ENCODE data around the gene PTPN14. TPM values are rescaled to one million over a fixed set of nuclear protein-coding genes. Genes with fewer than 3 reads are reported as not detected.
A peak's percentile ranks its signal among the peaks of the same experiment; 100 is the strongest.

Gene PTPN14
- total and polyA plus RNA-seq, 2 donors from 2014 or later, result 5.1 to 87.2 TPM

- FAIRE-seq (no peak), DNase-seq (peak in 1 of 5 donors; percentile 8)
- H3K27me3 ChIP-seq (ENCODE audit: control insufficient read depth, insufficient read depth, low read length), result no peaks in the 10 kb centered on the region
- H3K4me3 ChIP-seq (ENCODE audit: low read length in 3 of 3), result no peak overlapping the region
- H3K27ac ChIP-seq (ENCODE audit: low read depth in 2 of 2, low read length in 2 of 2), result no peak overlapping the region
- H3K4me1 ChIP-seq (ENCODE audit: control insufficient read depth in 2 of 3, insufficient read depth in 2 of 3, low read depth in 1 of 3, low read length in 3 of 3), result peaks cover 0 to 4% (median 0%) of the 10 kb centered on the region in 3 donors
- peaks cover 0 to 21% (median 4%) of the 10 kb centered on the region in 3 donors for H3K36me3 ChIP-seq (ENCODE audit: control insufficient read depth in 2 of 3, insufficient read depth in 3 of 3, low read length in 3 of 3)
- TF ChIP-seq, protein P1, sequence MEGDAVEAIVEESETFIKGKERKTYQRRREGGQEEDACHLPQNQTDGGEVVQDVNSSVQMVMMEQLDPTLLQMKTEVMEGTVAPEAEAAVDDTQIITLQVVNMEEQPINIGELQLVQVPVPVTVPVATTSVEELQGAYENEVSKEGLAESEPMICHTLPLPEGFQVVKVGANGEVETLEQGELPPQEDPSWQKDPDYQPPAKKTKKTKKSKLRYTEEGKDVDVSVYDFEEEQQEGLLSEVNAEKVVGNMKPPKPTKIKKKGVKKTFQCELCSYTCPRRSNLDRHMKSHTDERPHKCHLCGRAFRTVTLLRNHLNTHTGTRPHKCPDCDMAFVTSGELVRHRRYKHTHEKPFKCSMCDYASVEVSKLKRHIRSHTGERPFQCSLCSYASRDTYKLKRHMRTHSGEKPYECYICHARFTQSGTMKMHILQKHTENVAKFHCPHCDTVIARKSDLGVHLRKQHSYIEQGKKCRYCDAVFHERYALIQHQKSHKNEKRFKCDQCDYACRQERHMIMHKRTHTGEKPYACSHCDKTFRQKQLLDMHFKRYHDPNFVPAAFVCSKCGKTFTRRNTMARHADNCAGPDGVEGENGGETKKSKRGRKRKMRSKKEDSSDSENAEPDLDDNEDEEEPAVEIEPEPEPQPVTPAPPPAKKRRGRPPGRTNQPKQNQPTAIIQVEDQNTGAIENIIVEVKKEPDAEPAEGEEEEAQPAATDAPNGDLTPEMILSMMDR (IDR thresholded peaks at IDR 0.05; ENCODE audit: borderline replicate concordance, extremely low read depth, insufficient read depth), result no peak
- no peak overlapping the region for H3K9ac ChIP-seq (ENCODE audit: low read length in 3 of 3)
- intact Hi-C loops (cut with DNase I), result no loop called here
- H3K9me3 ChIP-seq (ENCODE audit: control insufficient read depth in 2 of 3, insufficient read depth in 1 of 3, low read length in 3 of 3), result no peaks in the 10 kb centered on the region
These were observed 173.9 kb downstream of the PTPN14 start for GRCh38 chr1:214377485-214377884.

GRCh38 chr1:214372092-214372491 lies 179.3 kb downstream of the PTPN14 start:
- intact Hi-C loops (cut with DNase I), result no loop called here
- TF ChIP-seq, protein P1 (IDR thresholded peaks at IDR 0.05; ENCODE audit: borderline replicate concordance, extremely low read depth, insufficient read depth), result no peak
- peaks cover 4 to 23% (median 9%) of the 10 kb centered on the region in 3 donors for H3K36me3 ChIP-seq (ENCODE audit: control insufficient read depth in 2 of 3, insufficient read depth in 3 of 3, low read length in 3 of 3)
- DNase-seq (no peak), FAIRE-seq (no peak)
- no peak overlapping the region for H3K4me3 ChIP-seq (ENCODE audit: low read length in 3 of 3)
- no peaks in the 10 kb centered on the region for H3K27me3 ChIP-seq (ENCODE audit: control insufficient read depth, insufficient read depth, low read length)
- no peak overlapping the region for H3K9ac ChIP-seq (ENCODE audit: low read length in 3 of 3)
- H3K9me3 ChIP-seq (ENCODE audit: control insufficient read depth in 2 of 3, insufficient read depth in 1 of 3, low read length in 3 of 3), result no peaks in the 10 kb centered on the region
- no peak overlapping the region for H3K27ac ChIP-seq (ENCODE audit: low read depth in 2 of 2, low read length in 2 of 2)
- no peaks in the 10 kb centered on the region for H3K4me1 ChIP-seq (ENCODE audit: control insufficient read depth in 2 of 3, insufficient read depth in 2 of 3, low read depth in 1 of 3, low read length in 3 of 3)

- Histone ChIP-seq H3K4me3 (ENCODE audit: low read length in 3 of 3) (no peak overlapping the region), H3K9ac (ENCODE audit: low read length in 3 of 3) (no peak overlapping the region), H3K4me1 (ENCODE audit: control insufficient read depth in 2 of 3, insufficient read depth in 2 of 3, low read depth in 1 of 3, low read length in 3 of 3) (no peaks in the 10 kb centered on the region), H3K9me3 (ENCODE audit: control insufficient read depth in 2 of 3, insufficient read depth in 1 of 3, low read length in 3 of 3) (no peaks in the 10 kb centered on the region), H3K36me3 (ENCODE audit: control insufficient read depth in 2 of 3, insufficient read depth in 3 of 3, low read length in 3 of 3) (peaks cover 4 to 20% (median 10%) of the 10 kb centered on the region in 3 donors), H3K27ac (ENCODE audit: low read depth in 2 of 2, low read length in 2 of 2) (no peak overlapping the region), H3K27me3 (ENCODE audit: control insufficient read depth, insufficient read depth, low read length) (no peaks in the 10 kb centered on the region)
- intact Hi-C loops (cut with DNase I), result no loop called here
- FAIRE-seq, result no peak
- DNase-seq, result no peak
- TF ChIP-seq, protein P1 (IDR thresholded peaks at IDR 0.05; ENCODE audit: borderline replicate concordance, extremely low read depth, insufficient read depth), result no peak
These were observed 180.8 kb downstream of the PTPN14 start for GRCh38 chr1:214370615-214371014.

DNA sequence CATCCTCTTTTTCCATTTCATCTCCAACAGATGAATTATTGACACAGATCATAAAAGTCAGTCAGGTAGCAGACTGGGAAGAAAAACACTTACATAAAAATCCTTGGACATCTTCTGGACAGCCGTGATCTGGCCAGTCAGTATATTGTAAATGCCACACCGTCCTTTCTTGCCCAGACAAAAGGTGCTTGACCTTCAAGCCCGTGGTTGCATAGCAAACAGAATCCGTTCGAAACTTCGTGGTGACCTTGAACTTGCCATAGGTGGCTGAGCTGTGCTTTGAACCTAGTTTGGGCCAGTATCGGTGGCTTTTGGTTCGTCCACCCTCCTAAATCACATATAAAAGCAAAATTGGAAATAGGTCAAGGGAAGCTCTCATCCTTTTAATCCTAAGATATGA lies 182.0 kb downstream of the PTPN14 start:
- no peaks in the 10 kb centered on the region for H3K27me3 ChIP-seq (ENCODE audit: control insufficient read depth, insufficient read depth, low read length)
- no peaks in the 10 kb centered on the region for H3K9me3 ChIP-seq (ENCODE audit: control insufficient read depth in 2 of 3, insufficient read depth in 1 of 3, low read length in 3 of 3)
- FAIRE-seq (no peak), DNase-seq (no peak)
- intact Hi-C loops (cut with DNase I), result no loop called here
- no peak overlapping the region for H3K27ac ChIP-seq (ENCODE audit: low read depth in 2 of 2, low read length in 2 of 2)
- TF ChIP-seq, protein P1 (IDR thresholded peaks at IDR 0.05; ENCODE audit: borderline replicate concordance, extremely low read depth, insufficient read depth), result no peak
- peaks cover 0 to under 1% (median 0%) of the 10 kb centered on the region in 3 donors for H3K4me1 ChIP-seq (ENCODE audit: control insufficient read depth in 2 of 3, insufficient read depth in 2 of 3, low read depth in 1 of 3, low read length in 3 of 3)
- peaks cover 4 to 28% (median 10%) of the 10 kb centered on the region in 3 donors for H3K36me3 ChIP-seq (ENCODE audit: control insufficient read depth in 2 of 3, insufficient read depth in 3 of 3, low read length in 3 of 3)
- no peak overlapping the region for H3K4me3 ChIP-seq (ENCODE audit: low read length in 3 of 3)
- no peak overlapping the region for H3K9ac ChIP-seq (ENCODE audit: low read length in 3 of 3)

Data from kidney (tissue), 14 donors.